ENCODE data around the gene TRIM71.

Gene TRIM71

GRCh38 chr3:32861681-32862080 lies 43.9 kb downstream of the TRIM71 start:
- Histone ChIP-seq H3K9me3 (ENCODE audit: control insufficient read depth, insufficient read depth, low read length) (no peaks in the 10 kb centered on the region), H3F3A (ENCODE audit: control insufficient read depth, insufficient read depth) (no peaks in the 10 kb centered on the region), H3K27me3 (ENCODE audit: control insufficient read depth, low read length) (no peaks in the 10 kb centered on the region), H3K4me2 (ENCODE audit: low read length) (no peak overlapping the region), H3K36me3 (ENCODE audit: control insufficient read depth, low read length) (no peaks in the 10 kb centered on the region), H3K4me1 (ENCODE audit: control insufficient read depth, low read length) (no peaks in the 10 kb centered on the region), H4K20me1 (ENCODE audit: control insufficient read depth, insufficient read depth, low read depth, low read length) (no peaks in the 10 kb centered on the region), H3K27ac (ENCODE audit: low read depth, low read length) (no peak overlapping the region), H3K9me2 (replicated peaks; ENCODE audit: control insufficient read depth, low read length) (no peaks in the 10 kb centered on the region), H3K79me2 (ENCODE audit: control insufficient read depth, low read length) (no peaks in the 10 kb centered on the region), H3K4me3 (ENCODE audit: low read length) (no peak overlapping the region)
- TF ChIP-seq, protein P1, sequence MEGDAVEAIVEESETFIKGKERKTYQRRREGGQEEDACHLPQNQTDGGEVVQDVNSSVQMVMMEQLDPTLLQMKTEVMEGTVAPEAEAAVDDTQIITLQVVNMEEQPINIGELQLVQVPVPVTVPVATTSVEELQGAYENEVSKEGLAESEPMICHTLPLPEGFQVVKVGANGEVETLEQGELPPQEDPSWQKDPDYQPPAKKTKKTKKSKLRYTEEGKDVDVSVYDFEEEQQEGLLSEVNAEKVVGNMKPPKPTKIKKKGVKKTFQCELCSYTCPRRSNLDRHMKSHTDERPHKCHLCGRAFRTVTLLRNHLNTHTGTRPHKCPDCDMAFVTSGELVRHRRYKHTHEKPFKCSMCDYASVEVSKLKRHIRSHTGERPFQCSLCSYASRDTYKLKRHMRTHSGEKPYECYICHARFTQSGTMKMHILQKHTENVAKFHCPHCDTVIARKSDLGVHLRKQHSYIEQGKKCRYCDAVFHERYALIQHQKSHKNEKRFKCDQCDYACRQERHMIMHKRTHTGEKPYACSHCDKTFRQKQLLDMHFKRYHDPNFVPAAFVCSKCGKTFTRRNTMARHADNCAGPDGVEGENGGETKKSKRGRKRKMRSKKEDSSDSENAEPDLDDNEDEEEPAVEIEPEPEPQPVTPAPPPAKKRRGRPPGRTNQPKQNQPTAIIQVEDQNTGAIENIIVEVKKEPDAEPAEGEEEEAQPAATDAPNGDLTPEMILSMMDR (IDR thresholded peaks at IDR 0.05; ENCODE audit: low read depth, low read length, poor library complexity, severe bottlenecking) = no peak
- no peak for TF ChIP-seq EZH2phosphoT487 (IDR thresholded peaks at IDR 0.05; ENCODE audit: borderline replicate concordance, low read length)

GRCh38 chr3:32862247-32862935 lies 44.6 kb downstream of the TRIM71 start:
- TF ChIP-seq, protein P1 (IDR thresholded peaks at IDR 0.05; ENCODE audit: low read depth, low read length, poor library complexity, severe bottlenecking) = no peak
- no peak for TF ChIP-seq EZH2phosphoT487 (IDR thresholded peaks at IDR 0.05; ENCODE audit: borderline replicate concordance, low read length)
- H3K4me3 ChIP-seq (ENCODE audit: low read length) = no peak overlapping the region
- no peaks in the 10 kb centered on the region for H3K27me3 ChIP-seq (ENCODE audit: control insufficient read depth, low read length)
- H3K36me3 ChIP-seq (ENCODE audit: control insufficient read depth, low read length) = no peaks in the 10 kb centered on the region
- no peaks in the 10 kb centered on the region for H3K9me2 ChIP-seq (replicated peaks; ENCODE audit: control insufficient read depth, low read length)
- H3K4me2 ChIP-seq (ENCODE audit: low read length) = no peak overlapping the region
- H3K4me1 ChIP-seq (ENCODE audit: control insufficient read depth, low read length) = no peaks in the 10 kb centered on the region
- no peaks in the 10 kb centered on the region for H3F3A ChIP-seq (ENCODE audit: control insufficient read depth, insufficient read depth)
- H3K27ac ChIP-seq (ENCODE audit: low read depth, low read length) = no peak overlapping the region
- no peaks in the 10 kb centered on the region for H3K79me2 ChIP-seq (ENCODE audit: control insufficient read depth, low read length)
- no peaks in the 10 kb centered on the region for H4K20me1 ChIP-seq (ENCODE audit: control insufficient read depth, insufficient read depth, low read depth, low read length)
- H3K9me3 ChIP-seq (ENCODE audit: control insufficient read depth, insufficient read depth, low read length) = no peaks in the 10 kb centered on the region

DNA sequence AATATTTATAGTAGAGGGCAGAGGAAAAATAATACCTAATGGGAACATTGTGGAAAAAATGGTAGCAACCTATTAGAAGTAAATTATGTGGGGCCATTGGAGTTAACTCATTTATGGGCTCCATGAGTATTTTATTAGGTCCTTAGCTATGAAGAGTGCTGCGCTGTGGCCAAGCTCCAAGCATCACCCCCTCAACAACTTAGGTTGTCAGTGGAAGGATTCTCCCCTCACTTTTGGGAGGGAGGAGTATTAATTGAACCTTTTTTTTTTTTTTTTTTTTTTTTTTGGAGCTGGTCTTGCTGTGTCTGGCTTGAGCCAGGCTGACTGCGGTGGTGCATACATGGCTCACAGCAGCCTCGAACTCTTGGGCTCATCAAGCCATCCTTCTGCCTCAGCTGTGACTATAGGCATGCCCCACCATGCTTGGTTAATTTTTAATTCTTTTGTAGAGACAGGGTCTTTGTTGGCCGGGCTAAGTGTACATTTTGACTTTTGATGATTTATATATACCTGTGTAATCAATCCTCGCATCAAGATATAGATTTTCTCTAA lies 45.2 kb downstream of the TRIM71 start:
- no peaks in the 10 kb centered on the region for H3K4me1 ChIP-seq (ENCODE audit: control insufficient read depth, low read length)
- no peak overlapping the region for H3K4me3 ChIP-seq (ENCODE audit: low read length)
- TF ChIP-seq, protein P1 (IDR thresholded peaks at IDR 0.05; ENCODE audit: low read depth, low read length, poor library complexity, severe bottlenecking) = no peak
- TF ChIP-seq EZH2phosphoT487 (IDR thresholded peaks at IDR 0.05; ENCODE audit: borderline replicate concordance, low read length) = no peak
- no peak overlapping the region for H3K4me2 ChIP-seq (ENCODE audit: low read length)
- no peaks in the 10 kb centered on the region for H3K27me3 ChIP-seq (ENCODE audit: control insufficient read depth, low read length)
- no peaks in the 10 kb centered on the region for H3K9me3 ChIP-seq (ENCODE audit: control insufficient read depth, insufficient read depth, low read length)
- H4K20me1 ChIP-seq (ENCODE audit: control insufficient read depth, insufficient read depth, low read depth, low read length) = no peaks in the 10 kb centered on the region
- no peaks in the 10 kb centered on the region for H3K36me3 ChIP-seq (ENCODE audit: control insufficient read depth, low read length)
- no peaks in the 10 kb centered on the region for H3F3A ChIP-seq (ENCODE audit: control insufficient read depth, insufficient read depth)
- H3K79me2 ChIP-seq (ENCODE audit: control insufficient read depth, low read length) = no peaks in the 10 kb centered on the region
- no peak overlapping the region for H3K27ac ChIP-seq (ENCODE audit: low read depth, low read length)
- H3K9me2 ChIP-seq (replicated peaks; ENCODE audit: control insufficient read depth, low read length) = no peaks in the 10 kb centered on the region
